Transverse colon (tissue), 4 donors: Measurements from ENCODE around the gene DDX56. TPM values are rescaled to one million over a fixed set of nuclear protein-coding genes. Genes with fewer than 3 reads are reported as not detected.

Experiments used
- DNase-seq: peaks from one replicate; pipeline ENCODE4 v3.0.0-alpha.2; 2019
- H3K27ac ChIP-seq, 4 donors: fragments of 200-600 bp; sonication (generic); 2 replicates each; pipeline ENCODE4 v1.5.1; 2016 to 2018; ENCODE audit warnings: inconsistent platforms in 4 of 4
- H3K27me3 ChIP-seq: fragments of 200-600 bp; sonication (generic); 2 replicates; pipeline ENCODE4 v1.5.1; 2017; ENCODE audit warnings: inconsistent platforms
- H3K36me3 ChIP-seq, 4 donors: fragments of 200-600 bp; sonication (generic); 2 replicates each; pipeline ENCODE4 v1.5.1; 2017 to 2019; ENCODE audit warnings: inconsistent platforms in 4 of 4
- H3K4me1 ChIP-seq, 4 donors: fragments of 200-600 bp; sonication (generic); 2 replicates each; pipeline ENCODE4 v1.5.1; 2017 to 2020; ENCODE audit warnings: inconsistent platforms in 4 of 4
- H3K4me3 ChIP-seq, 4 donors: fragments of 200-600 bp; sonication (generic); 1 replicate in 1 of 4; 2 replicates in 3 of 4; pipeline versions ENCODE4 v1.5.1 to v1.6.1; 2017 to 2019; ENCODE audit warnings: inconsistent platforms in 4 of 4
- H3K9me3 ChIP-seq, 2 donors: fragments of 200-600 bp; sonication (generic); 2 replicates each; pipeline ENCODE4 v1.5.1; 2017 to 2019; ENCODE audit warnings: inconsistent platforms in 2 of 2
- CTCF ChIP-seq, 5 experiments: fragments of 200-600 bp in 3 of 5; fragments of 450-650 bp in 2 of 5; sonication (generic) in 3 of 5; IDR thresholded peaks; 1 replicate in 2 of 5; 2 replicates in 3 of 5; pipeline ENCODE4 v1.5.1; 2016 to 2017; ENCODE audit warnings: antibody characterized with exemption in 5 of 5, inconsistent platforms in 3 of 5, mild to moderate bottlenecking in 2 of 5, moderate library complexity in 1 of 5
- EP300 ChIP-seq: sonication (generic); formaldehyde crosslinking; IDR thresholded peaks from one replicate; pipeline ENCODE4 v1.6.1; 2017; ENCODE audit warnings: antibody characterized with exemption, low read depth
- POLR2A ChIP-seq: fragments of 450-650 bp; IDR thresholded peaks from one replicate; pipeline ENCODE4 v1.6.1; 2016; ENCODE audit warnings: antibody characterized with exemption, mild to moderate bottlenecking, moderate library complexity
- POLR2AphosphoS5 ChIP-seq, 3 donors: sonication (generic); formaldehyde crosslinking; IDR thresholded peaks; one replicate each; pipeline ENCODE4 v1.6.1; 2016; ENCODE audit warnings: antibody characterized with exemption in 3 of 3
- WGBS, 2 donors: methylation state at CpG; one replicate each; pipeline ENCODE4 v1.1.5; 2018; ENCODE audit warnings: low coverage in 1 of 2; 5-methylcytosine and 5-hydroxymethylcytosine counted together
- in situ Hi-C, 4 donors: fragments of 200-750 bp; cut with MboI; loops; one replicate each; pipeline versions ENCODE4 v1.15.0 to v1.15.1; 2017; ENCODE audit warnings: low sequenced_read_pairs in 3 of 4, low pct_ligation_motif_present in 1 of 4, low pct_unique_long_range_greater_than_20kb in 1 of 4
- intact Hi-C: fragments of 100-400 bp; cut with DNase I; formaldehyde crosslinking; loops from one replicate; pipeline ENCODE4 v1.15.1; 2023; ENCODE audit warnings: low total_unique reads
- total RNA-seq, 4 donors: library from RNA; depleted of rRNA; stranded (reverse); fragments of >200 nt; gene quantifications; one replicate each; pipeline ENCODE4 v1.1.0, GENCODE V29; 2016

Gene DDX56
- total RNA-seq, 4 donors from 2014 or later: 41.1 to 202 (median 42.3) TPM

DNA sequence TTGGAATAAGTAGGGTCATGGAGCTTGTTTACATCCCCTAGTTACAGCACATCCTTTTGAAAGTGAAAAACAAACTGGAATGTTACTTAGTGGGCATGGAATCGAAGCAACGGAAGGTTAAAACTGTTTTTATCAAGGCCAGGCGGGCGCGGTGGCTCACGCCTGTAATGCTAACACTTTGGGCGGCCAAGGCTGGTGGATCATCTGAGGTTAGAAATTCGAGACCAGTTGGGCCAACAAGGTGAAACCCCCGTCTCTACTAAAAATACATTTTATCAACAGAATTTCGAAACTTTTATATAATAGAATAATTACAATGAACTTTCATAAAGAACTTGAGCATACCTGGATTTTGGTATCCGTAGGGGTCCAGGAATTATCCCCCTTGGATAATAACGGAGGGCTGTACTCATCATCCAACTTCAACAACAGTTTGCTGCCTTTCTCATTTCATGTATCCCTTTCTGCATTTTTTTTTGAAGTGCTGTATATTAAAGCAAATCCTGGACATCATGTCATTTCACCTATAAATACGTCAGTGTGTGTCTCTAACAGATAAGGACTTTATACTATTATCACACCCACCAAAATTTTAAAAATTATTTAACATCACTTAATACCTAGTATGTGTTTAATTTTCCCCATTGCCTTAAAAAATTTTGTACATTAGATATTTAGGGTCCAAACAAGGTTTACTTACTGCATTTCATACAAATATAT lies 9.6 kb upstream of the DDX56 start:
- no peaks in the 10 kb centered on the region for H3K27me3 ChIP-seq
- WGBS, 2 donors: 84 to 88% methylated on average over 8 to 13 of the region's 13 CpGs
- no peak for TF ChIP-seq EP300
- no peak for TF ChIP-seq POLR2A
- TF ChIP-seq POLR2AphosphoS5 (IDR thresholded peaks at IDR 0.05): no peak
- TF ChIP-seq CTCF (IDR thresholded peaks at IDR 0.05): no peak
- in situ Hi-C loops (loop anchor here (10.0 to 25.0 kb wide), 5 partner anchors 179 to 529 kb away; partner anchors contain the start of genes H2AZ2 (in 3 of the 4) and TBRG4 (in 3 of the 4)), intact Hi-C loops (loop anchor here (5.0 kb wide), 1 partner anchor 264 kb away; the partner anchor contains the start of gene H2AZ2)
- DNase-seq: no peak
- H3K4me3 ChIP-seq: peak overlapping the region in 3 of 4 donors; percentile 66 to 81 (median 67)
- H3K9me3 ChIP-seq: no peaks in the 10 kb centered on the region
- peaks cover 0 to 14% (median 4%) of the 10 kb centered on the region in 4 donors for H3K36me3 ChIP-seq
- peak overlapping the region; percentile 90 to 95 (median 92) for H3K27ac ChIP-seq
- peaks cover 15 to 22% (median 20%) of the 10 kb centered on the region in 4 donors for H3K4me1 ChIP-seq

DNA sequence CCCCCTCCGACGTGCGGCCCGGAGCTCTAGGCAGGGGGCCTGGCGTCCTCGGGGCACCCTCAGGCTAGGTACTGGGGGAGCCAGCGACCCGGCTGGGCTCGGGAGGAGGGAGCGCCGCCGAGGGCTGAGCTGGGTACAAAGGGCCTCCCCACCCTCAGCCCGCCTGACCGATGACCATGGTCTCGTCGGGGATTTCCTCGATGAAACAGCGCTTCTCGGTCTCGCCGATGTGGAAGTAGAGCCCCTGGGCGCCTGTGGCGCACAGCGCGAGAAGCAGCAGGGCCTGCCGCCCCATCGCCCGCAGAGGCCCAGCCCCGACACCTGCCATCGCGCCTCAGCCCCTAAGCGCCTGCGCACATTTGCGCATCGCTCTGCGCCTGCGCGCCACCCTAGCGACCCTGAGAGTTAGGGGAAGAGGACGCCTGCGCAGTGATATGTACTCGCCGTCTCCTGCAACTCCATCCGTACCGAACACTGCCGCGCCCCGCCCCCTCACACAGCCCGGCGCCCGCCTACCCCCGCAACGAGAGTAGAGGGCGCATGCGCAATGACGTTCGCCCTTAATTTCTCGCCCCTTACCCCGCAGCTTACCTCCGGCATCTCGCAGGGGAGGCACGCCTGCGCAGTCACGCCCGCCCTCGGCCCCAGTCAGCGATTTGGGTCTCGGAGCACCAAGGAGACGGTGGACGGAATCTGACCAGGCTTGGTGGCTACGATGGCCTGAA lies 8.3 kb upstream of the DDX56 start, which contains the start of gene TMED4:
Gene TMED4, minus strand, starts transcription at position 353 of the 725 bp plus-strand sequence. Its CDS starts 25 bp downstream, at position 328.
- H3K36me3 ChIP-seq: peaks cover 0 to 18% (median 4%) of the 10 kb centered on the region in 4 donors
- DNase-seq: peak; percentile 100
- TF ChIP-seq CTCF (IDR thresholded peaks at IDR 0.05) (no peak), EP300 (peak; percentile 30), POLR2A (peak; percentile 94), POLR2AphosphoS5 (IDR thresholded peaks at IDR 0.05) (peak; percentile 88 to 98 (median 91))
- peak within 1 kb of the TSS; percentile 59 to 81 (median 66) for H3K4me3 ChIP-seq
- peaks cover 15 to 21% (median 19%) of the 10 kb centered on the region in 4 donors for H3K4me1 ChIP-seq
- WGBS, 2 donors: 0% methylated on average over 37 of the region's 71 CpGs; no CpG with 5 or more reads in 1 of the 2 donors
- intact Hi-C loops: loop anchor here (1.0 to 5.0 kb wide), 2 partner anchors 22 to 265 kb away; partner anchors contain the start of gene H2AZ2
- no peaks in the 10 kb centered on the region for H3K9me3 ChIP-seq
- no peaks in the 10 kb centered on the region for H3K27me3 ChIP-seq
- in situ Hi-C loops: loop anchor here (10.0 to 25.0 kb wide), 5 partner anchors 180 to 530 kb away; partner anchors contain the start of genes H2AZ2 (in 3 of the 4) and TBRG4 (in 3 of the 4)
- H3K27ac ChIP-seq: peak within 1 kb of the TSS; percentile 90 to 95 (median 92)

GRCh38 chr7:44580945-44581878 lies 7.5 kb upstream of the DDX56 start:
- peak overlapping the region; percentile 59 to 81 (median 66) for H3K4me3 ChIP-seq
- intact Hi-C loops (loop anchor here (1.0 to 5.0 kb wide), 2 partner anchors 23 to 266 kb away; partner anchors contain the start of gene H2AZ2), in situ Hi-C loops (loop anchor here (10.0 to 25.0 kb wide), 5 partner anchors 181 to 531 kb away; partner anchors contain the start of genes H2AZ2 (in 3 of the 4) and TBRG4 (in 3 of the 4))
- TF ChIP-seq POLR2AphosphoS5 (IDR thresholded peaks at IDR 0.05) (peak in 1 of 3 donors; percentile 54), CTCF (IDR thresholded peaks at IDR 0.05) (no peak), EP300 (no peak)
- peaks cover 15 to 21% (median 19%) of the 10 kb centered on the region in 4 donors for H3K4me1 ChIP-seq
- WGBS, 2 donors: 9 to 13% methylated on average over 4 to 24 of the region's 30 CpGs
- DNase-seq: peak; percentile 53
- no peaks in the 10 kb centered on the region for H3K27me3 ChIP-seq
- H3K27ac ChIP-seq: peak overlapping the region; percentile 90 to 95 (median 92)
- H3K9me3 ChIP-seq: no peaks in the 10 kb centered on the region
- H3K36me3 ChIP-seq: peaks cover 0 to 18% (median 4%) of the 10 kb centered on the region in 4 donors
